B cell (primary cell): ENCODE measurements around the gene LYZL2. TPM values are rescaled to one million over a fixed set of nuclear protein-coding genes. Genes with fewer than 3 reads are reported as not detected.
"Not testable (repeated sequence)": the region's sequence is repeated elsewhere in the genome, so short reads cannot be mapped to it uniquely, and the experiment has no call there.

Source experiments
- ATAC-seq: fragments of 200-7000 bp; cut with Tn5 transposase; one replicate; pipeline ENCODE4 v1.10.0; 2021; ENCODE audit warnings: low read depth, mild to moderate bottlenecking, moderate number of reproducible peaks, moderate library complexity
- CTCF ChIA-PET: fragments of 350-600 bp; sonication (Branson Sonifier 250); formaldehyde crosslinking; loops from one replicate; lab custom pipeline; 2021; ENCODE audit warnings: antibody characterized with exemption, inconsistent platforms; lab: Charles Lee
- POLR2A ChIA-PET: fragments of 350-600 bp; sonication (Branson Sonifier 250); formaldehyde crosslinking; loops from one replicate; lab custom pipeline; 2021; ENCODE audit warnings: antibody characterized with exemption; lab: Charles Lee
- DNase-seq: peaks from one replicate; pipeline ENCODE4 v3.0.0; 2013
- H2AFZ ChIP-seq: 2 replicates; pipeline ENCODE4 v1.6.1; 2012; ENCODE audit warnings: mild to moderate bottlenecking, low read depth, low read length; ENCODE audit not compliant: insufficient read depth, poor library complexity, severe bottlenecking
- H3K27ac ChIP-seq, 2 donors: 1 replicate in 1 of 2; 2 replicates in 1 of 2; pipeline ENCODE4 v1.5.1; 2012 to 2013; ENCODE audit warnings: low read length in 2 of 2, mild to moderate bottlenecking in 2 of 2, moderate library complexity in 1 of 2
- H3K27me3 ChIP-seq, 4 experiments: fragments of 200-600 bp in 1 of 4; sonication (generic) in 1 of 4; replicated peaks in 1 of 4; 1 replicate in 2 of 4; 2 replicates in 2 of 4; pipeline versions ENCODE4 v1.6.1 to v1.7.0; 2013 to 2016; ENCODE audit warnings: low read length in 3 of 4, mild to moderate bottlenecking in 2 of 4, mixed read lengths in 1 of 4, moderate library complexity in 1 of 4; ENCODE audit not compliant: insufficient read depth in 4 of 4, control insufficient read depth in 3 of 4; ENCODE audit errors: control extremely low read depth in 1 of 4
- H3K36me3 ChIP-seq, 2 experiments: replicated peaks in 1 of 2; 1 replicate in 1 of 2; 2 replicates in 1 of 2; pipeline versions ENCODE4 v1.6.1 to v1.7.1; 2013; ENCODE audit warnings: low read length in 1 of 2; ENCODE audit not compliant: insufficient read depth in 2 of 2, control insufficient read depth in 1 of 2; ENCODE audit errors: control extremely low read depth in 1 of 2, extremely low read depth in 1 of 2
- H3K4me1 ChIP-seq, 2 donors: fragments of 200-600 bp in 1 of 2; sonication (generic) in 1 of 2; 1 replicate in 1 of 2; 2 replicates in 1 of 2; pipeline versions ENCODE4 v1.5.1 to v1.6.1; 2013 to 2017; ENCODE audit warnings: low read length in 2 of 2; ENCODE audit not compliant: control insufficient read depth in 2 of 2, insufficient read depth in 2 of 2
- H3K4me2 ChIP-seq: replicated peaks from 2 replicates; pipeline ENCODE3; 2012; ENCODE audit warnings: mild to moderate bottlenecking, low read depth, low read length; ENCODE audit not compliant: poor library complexity, severe bottlenecking
- H3K4me3 ChIP-seq, 5 experiments: fragments of 200-600 bp in 1 of 5; sonication (generic) in 1 of 5; 1 replicate in 3 of 5; 2 replicates in 2 of 5; pipeline versions ENCODE4 v1.5.1 to v1.7.0; 2011 to 2016; ENCODE audit warnings: low read length in 4 of 5, mild to moderate bottlenecking in 4 of 5, low read depth in 2 of 5, control low read depth in 1 of 5, moderate library complexity in 1 of 5; ENCODE audit not compliant: insufficient read depth in 1 of 5; ENCODE audit errors: control extremely low read depth in 1 of 5, extremely low read depth in 1 of 5
- H3K79me2 ChIP-seq: fragments of 200-600 bp; sonication (generic); one replicate; pipeline ENCODE4 v1.6.0; 2016; ENCODE audit warnings: low read length; ENCODE audit not compliant: control insufficient read depth, insufficient read depth
- H3K9ac ChIP-seq: fragments of 200-600 bp; sonication (generic); 2 replicates; pipeline ENCODE4 v1.6.1; 2017; ENCODE audit warnings: mild to moderate bottlenecking, low read length, moderate library complexity
- H3K9me3 ChIP-seq, 3 donors: one replicate each; pipeline versions ENCODE4 v1.6.1 to v1.7.1; 2013; ENCODE audit warnings: low read length in 2 of 3; ENCODE audit not compliant: control insufficient read depth in 2 of 3, insufficient read depth in 1 of 3; ENCODE audit errors: control extremely low read depth in 1 of 3
- H4K20me1 ChIP-seq: 2 replicates; pipeline ENCODE4 v1.6.0; 2012; ENCODE audit warnings: mild to moderate bottlenecking, low read length; ENCODE audit not compliant: insufficient read depth, control insufficient read depth, poor library complexity, severe bottlenecking
- H3K27ac Mint-ChIP-seq: one replicate; pipeline ENCODE4 v1.8.0; 2021; ENCODE audit warnings: mixed read lengths
- H3K27me3 Mint-ChIP-seq: one replicate; pipeline ENCODE4 v1.8.0; 2021; ENCODE audit warnings: mixed read lengths
- H3K4me1 Mint-ChIP-seq: one replicate; pipeline ENCODE4 v1.8.0; 2021; ENCODE audit warnings: mixed read lengths
- H3K4me3 Mint-ChIP-seq: one replicate; pipeline ENCODE4 v1.8.0; 2021; ENCODE audit warnings: mixed read lengths
- H3K9me3 Mint-ChIP-seq: one replicate; pipeline ENCODE4 v1.8.0; 2022; ENCODE audit warnings: mixed read lengths; ENCODE audit not compliant: insufficient read depth
- EZH2 ChIP-seq: IDR thresholded peaks from 2 replicates; pipeline ENCODE4 v1.6.1; 2012; ENCODE audit warnings: borderline replicate concordance, low read depth, mild to moderate bottlenecking, moderate library complexity, low read length; ENCODE audit not compliant: insufficient read depth, poor library complexity, severe bottlenecking
- WGBS: methylation state at CpG from one replicate; pipeline ENCODE4 v1.1.5; 2013; ENCODE audit warnings: missing lambda C conversion rate; ENCODE audit not compliant: insufficient coverage; 5-methylcytosine and 5-hydroxymethylcytosine counted together
- intact Hi-C: fragments of 100-400 bp; cut with micrococcal nuclease; formaldehyde crosslinking; loops from one replicate; pipeline ENCODE4 v1.10.0; 2022
- polyA plus RNA-seq: library from polyadenylated mRNA; depleted of rRNA; stranded (reverse); fragments of >200 nt; gene quantifications from 2 replicates; pipeline ENCODE4 v1.2.3, GENCODE V29; 2012
- total RNA-seq, 2 donors: library from RNA; stranded (reverse); fragments of 120-200 nt in 1 of 2; gene quantifications; 1 replicate in 1 of 2; 2 replicates in 1 of 2; pipeline versions ENCODE4 v1.2.3 to v1.2.4, GENCODE V29; 2013 to 2022
- TF ChIP-seq, protein P1 (sequence below): fragments of 200-600 bp; IDR thresholded peaks from one replicate; pipeline ENCODE4 v1.8.0; 2022; ENCODE audit warnings: antibody characterized with exemption, mild to moderate bottlenecking

LYZL2 gene
- total and polyA plus RNA-seq, 2 donors (not counting 1 experiment from before 2014, with no cell fraction given): not detected

DNA sequence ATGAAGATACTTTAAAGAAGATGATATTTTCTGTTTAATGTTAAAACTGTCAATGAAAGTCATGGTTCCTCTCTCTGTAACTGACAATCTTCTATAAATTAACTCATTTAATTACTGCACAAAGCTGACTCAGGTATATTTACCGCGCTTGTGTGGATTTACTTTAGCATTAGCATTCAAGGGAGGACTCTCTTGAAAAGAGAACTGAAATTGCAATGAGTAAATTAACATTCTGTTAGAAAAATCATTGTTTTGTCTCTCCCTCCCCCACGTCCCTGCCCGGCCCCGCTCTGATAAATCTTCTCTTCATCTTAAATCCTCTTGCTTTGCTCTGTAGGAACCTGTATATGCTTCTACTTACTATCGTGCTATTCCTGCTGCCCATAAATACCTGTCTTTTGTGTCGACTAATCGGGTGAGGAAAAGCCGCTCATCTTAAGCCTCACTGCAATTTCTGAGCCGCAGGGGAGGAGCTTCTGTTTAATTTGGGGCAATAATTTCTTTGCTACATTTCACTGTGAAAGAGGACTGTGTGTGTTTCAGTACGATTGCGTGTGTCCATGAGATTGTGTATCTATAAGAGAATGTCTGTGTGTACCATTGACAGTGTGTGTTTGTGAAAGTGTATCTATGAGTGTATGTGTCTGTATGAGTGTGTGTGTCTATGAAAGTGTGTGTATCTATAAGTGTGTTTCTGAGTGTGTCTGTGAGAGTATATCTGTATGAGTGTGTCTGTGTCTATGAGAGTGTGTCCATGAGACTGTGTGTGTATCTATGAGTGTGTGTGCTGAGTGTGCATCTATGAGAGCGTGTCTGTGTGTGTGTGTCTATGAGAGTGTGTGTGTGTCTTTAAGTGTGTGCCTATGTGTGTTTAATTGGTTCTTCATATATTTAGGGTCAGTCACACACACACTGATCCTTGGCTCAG, 46.5 kb upstream of the LYZL2 start:
- H3K4me1 ChIP-seq: no peaks in the 10 kb centered on the region
- no peaks in the 10 kb centered on the region for H3K9me3 Mint-ChIP-seq
- no peak overlapping the region for H3K4me3 ChIP-seq
- DNase-seq (no peak), ATAC-seq (no peak)
- H3K27ac Mint-ChIP-seq: no peak overlapping the region
- WGBS: 72% methylated on average over 8 of the region's 13 CpGs
- no peak overlapping the region for H3K9ac ChIP-seq
- TF ChIP-seq, protein P1, sequence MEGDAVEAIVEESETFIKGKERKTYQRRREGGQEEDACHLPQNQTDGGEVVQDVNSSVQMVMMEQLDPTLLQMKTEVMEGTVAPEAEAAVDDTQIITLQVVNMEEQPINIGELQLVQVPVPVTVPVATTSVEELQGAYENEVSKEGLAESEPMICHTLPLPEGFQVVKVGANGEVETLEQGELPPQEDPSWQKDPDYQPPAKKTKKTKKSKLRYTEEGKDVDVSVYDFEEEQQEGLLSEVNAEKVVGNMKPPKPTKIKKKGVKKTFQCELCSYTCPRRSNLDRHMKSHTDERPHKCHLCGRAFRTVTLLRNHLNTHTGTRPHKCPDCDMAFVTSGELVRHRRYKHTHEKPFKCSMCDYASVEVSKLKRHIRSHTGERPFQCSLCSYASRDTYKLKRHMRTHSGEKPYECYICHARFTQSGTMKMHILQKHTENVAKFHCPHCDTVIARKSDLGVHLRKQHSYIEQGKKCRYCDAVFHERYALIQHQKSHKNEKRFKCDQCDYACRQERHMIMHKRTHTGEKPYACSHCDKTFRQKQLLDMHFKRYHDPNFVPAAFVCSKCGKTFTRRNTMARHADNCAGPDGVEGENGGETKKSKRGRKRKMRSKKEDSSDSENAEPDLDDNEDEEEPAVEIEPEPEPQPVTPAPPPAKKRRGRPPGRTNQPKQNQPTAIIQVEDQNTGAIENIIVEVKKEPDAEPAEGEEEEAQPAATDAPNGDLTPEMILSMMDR: no peak
- TF ChIP-seq EZH2: no peak
- H3K27me3 ChIP-seq: peaks cover 0 to 8% (median under 1%) of the 10 kb centered on the region in 4 experiments
- no peak overlapping the region for H3K27ac ChIP-seq
- POLR2A ChIA-PET: no interaction called here
- intact Hi-C loops: no loop called here
- no peak overlapping the region for H2AFZ ChIP-seq
- H4K20me1 ChIP-seq: no peaks in the 10 kb centered on the region
- H3K4me2 ChIP-seq: no peak overlapping the region
- H3K27me3 Mint-ChIP-seq: peaks cover 30% of the 10 kb centered on the region
- no peaks in the 10 kb centered on the region for H3K9me3 ChIP-seq
- no peak overlapping the region for H3K4me3 Mint-ChIP-seq
- no peaks in the 10 kb centered on the region for H3K4me1 Mint-ChIP-seq
- CTCF ChIA-PET: no interaction called here
- no peaks in the 10 kb centered on the region for H3K79me2 ChIP-seq
- H3K36me3 ChIP-seq: no peaks in the 10 kb centered on the region

DNA sequence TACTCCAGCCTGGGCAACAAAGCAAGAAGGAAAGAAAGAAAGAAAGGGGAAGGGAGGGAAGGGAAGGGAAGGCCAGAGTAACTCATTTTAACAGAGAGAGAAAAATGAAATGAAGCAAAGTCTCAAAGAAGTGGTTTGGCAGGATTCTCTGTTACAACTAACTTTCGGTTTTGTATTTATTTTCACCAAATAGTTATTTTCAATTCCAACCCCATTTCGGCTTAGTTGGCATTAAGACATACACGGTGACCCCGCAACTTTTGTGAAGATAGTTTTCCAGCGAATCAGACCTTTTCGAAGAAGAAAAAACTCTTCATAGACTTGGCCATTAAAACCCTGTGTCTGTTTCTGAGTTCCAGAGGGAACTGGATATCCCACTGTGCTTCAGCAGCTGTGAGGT, 45.2 kb upstream of the LYZL2 start:
- no peak for TF ChIP-seq EZH2
- TF ChIP-seq, protein P1: no peak
- H3K9me3 Mint-ChIP-seq: no peaks in the 10 kb centered on the region
- no peak overlapping the region for H3K27ac Mint-ChIP-seq
- WGBS: 97% methylated on average over 6 of the region's 6 CpGs
- ChIA-PET CTCF (no interaction called here), POLR2A (no interaction called here)
- Histone ChIP-seq H3K4me1 (peaks cover 0 to 3% of the 10 kb centered on the region in 2 donors), H3K36me3 (no peaks in the 10 kb centered on the region), H2AFZ (no peak overlapping the region), H3K4me3 (no peak overlapping the region), H3K9ac (no peak overlapping the region), H3K27me3 (peaks cover 0 to 15% (median 6%) of the 10 kb centered on the region in 4 experiments), H3K4me2 (no peak overlapping the region), H3K79me2 (no peaks in the 10 kb centered on the region), H3K27ac (no peak overlapping the region), H4K20me1 (no peaks in the 10 kb centered on the region), H3K9me3 (no peaks in the 10 kb centered on the region)
- intact Hi-C loops: no loop called here
- H3K27me3 Mint-ChIP-seq: peaks cover 28% of the 10 kb centered on the region
- ATAC-seq: no peak
- peaks cover 5% of the 10 kb centered on the region for H3K4me1 Mint-ChIP-seq
- DNase-seq: no peak
- no peak overlapping the region for H3K4me3 Mint-ChIP-seq

DNA sequence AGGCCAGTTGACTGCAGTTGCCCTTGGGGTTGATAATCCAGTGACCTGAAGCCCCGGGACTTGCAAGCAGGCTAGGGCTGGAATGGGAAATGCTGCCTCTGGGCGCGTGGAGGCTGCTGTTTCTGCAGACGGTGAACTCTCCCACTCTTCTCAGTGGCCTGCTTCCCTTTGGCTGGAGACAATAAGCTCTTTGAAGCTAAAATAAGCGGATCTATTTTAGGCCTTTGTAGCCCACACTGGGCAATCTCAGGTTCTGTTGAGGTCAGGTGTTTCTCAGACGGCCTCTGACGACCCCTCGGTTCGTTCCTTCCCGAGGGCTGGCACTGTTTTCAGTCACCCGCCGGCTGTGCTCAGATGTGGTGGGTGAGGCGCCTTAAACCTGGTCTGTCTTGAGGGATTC, 43.7 kb upstream of the LYZL2 start:
- H3K79me2 ChIP-seq, H2AFZ ChIP-seq, H4K20me1 ChIP-seq, H3K9ac ChIP-seq, DNase-seq, POLR2A ChIA-PET, ATAC-seq, H3K4me1 ChIP-seq, H3K4me1 Mint-ChIP-seq, H3K4me3 Mint-ChIP-seq, H3K27ac ChIP-seq, CTCF ChIA-PET, H3K4me2 ChIP-seq, H3K9me3 Mint-ChIP-seq, H3K36me3 ChIP-seq, intact Hi-C loops, H3K9me3 ChIP-seq, H3K4me3 ChIP-seq, H3K27ac Mint-ChIP-seq: not testable (repeated sequence)
- WGBS: no CpG with 5 or more reads among the region's 13 CpGs
- H3K27me3 ChIP-seq: peaks cover 0 to 15% (median 6%) of the 10 kb centered on the region in 4 experiments
- H3K27me3 Mint-ChIP-seq: peaks cover 24% of the 10 kb centered on the region
